Fibroblast of skin of left quadriceps (primary cell): Measurements from ENCODE around the gene ARL4A.
"Not testable (repeated sequence)": the region's sequence is repeated elsewhere in the genome, so short reads cannot be mapped to it uniquely, and the experiment has no call there.

Experiments used
- DNase-seq, 2 experiments: peaks; one replicate each; pipeline ENCODE4 v3.0.0-alpha.2; 2013; ENCODE audit warnings: low read depth in 2 of 2

ARL4A gene

DNA sequence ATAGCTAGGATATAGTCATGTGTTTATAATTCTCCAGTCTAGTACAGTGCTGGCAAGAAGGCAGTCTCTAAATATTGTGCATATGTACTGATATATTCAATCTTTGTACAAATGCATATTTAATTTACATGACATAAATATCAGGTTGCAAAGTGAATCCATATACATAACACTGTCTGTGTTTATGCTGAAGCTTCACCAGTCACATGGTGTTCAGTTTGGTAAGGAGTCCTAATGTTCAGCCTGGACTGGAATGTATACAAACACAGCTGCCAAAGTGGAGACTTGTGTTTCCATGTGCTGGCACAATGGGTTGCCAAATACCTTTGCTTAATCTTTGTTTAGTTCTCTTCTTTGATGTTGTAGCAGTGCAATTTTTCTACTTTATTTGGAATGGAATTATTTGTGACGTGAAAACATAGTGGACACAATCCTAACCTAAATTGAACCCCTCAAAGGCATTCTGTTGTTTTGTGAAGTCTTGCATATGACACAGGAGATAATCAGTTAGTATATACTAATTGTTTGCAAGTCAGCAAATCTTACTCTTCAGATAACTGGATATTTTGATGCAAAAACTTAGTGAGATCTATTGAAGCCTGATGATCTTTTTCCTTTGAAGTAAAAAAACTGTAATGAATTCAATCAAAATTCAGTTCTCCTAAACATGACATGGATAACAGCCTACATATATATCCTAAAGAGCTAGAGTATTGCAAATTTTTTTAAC, 17.3 kb upstream of the ARL4A start:
- no peak for DNase-seq

- DNase-seq, result no peak
Measured at GRCh38 chr7:12670743-12671520, 16.5 kb upstream of the ARL4A start.

DNA sequence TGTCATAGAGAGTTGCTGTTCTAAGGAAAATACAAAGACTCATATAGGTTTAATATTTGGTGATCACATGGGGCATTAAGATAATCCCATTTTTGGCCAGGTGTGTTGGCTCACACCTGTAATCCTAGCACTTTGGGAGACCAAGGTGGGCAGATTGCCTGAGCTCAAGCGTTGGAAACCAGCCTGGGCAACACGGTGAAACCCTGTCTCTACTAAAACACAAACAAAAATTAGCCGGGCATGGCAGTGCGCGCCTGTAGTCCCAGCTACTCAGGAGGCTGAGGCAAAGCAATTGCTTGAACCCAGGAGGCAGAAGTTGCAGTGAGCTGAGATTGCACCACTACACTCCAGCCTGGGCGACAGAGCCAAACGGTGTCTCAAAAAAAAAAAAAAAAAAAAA, 14.0 kb upstream of the ARL4A start:
- DNase-seq, result not testable (repeated sequence)

DNA sequence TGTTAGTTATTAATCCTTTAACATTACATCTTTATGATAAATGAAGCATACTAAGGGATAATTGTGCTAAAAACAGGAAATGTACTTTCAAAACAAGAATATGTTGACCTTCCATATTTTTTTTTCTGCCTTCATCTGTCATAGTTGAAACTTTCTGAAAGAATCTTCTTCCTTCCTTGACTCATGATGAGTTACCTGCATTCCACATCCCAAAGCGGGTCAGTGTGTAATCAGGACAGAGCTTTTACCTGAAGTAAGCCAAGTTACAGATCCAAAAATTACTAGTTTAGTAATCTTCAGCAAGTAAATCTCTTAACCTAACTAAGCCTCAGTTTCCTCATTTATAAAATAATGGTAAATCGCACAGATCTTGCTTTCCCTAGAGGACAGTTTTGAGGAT, 13.4 kb upstream of the ARL4A start:
- DNase-seq, result no peak

- DNase-seq, result no peak
Measured at GRCh38 chr7:12674861-12675260, 12.6 kb upstream of the ARL4A start.

GRCh38 chr7:12683678-12684585, 3.5 kb upstream of the ARL4A start:
- no peak for DNase-seq

GRCh38 chr7:12684733-12685132, 2.7 kb upstream of the ARL4A start:
- no peak for DNase-seq

DNA sequence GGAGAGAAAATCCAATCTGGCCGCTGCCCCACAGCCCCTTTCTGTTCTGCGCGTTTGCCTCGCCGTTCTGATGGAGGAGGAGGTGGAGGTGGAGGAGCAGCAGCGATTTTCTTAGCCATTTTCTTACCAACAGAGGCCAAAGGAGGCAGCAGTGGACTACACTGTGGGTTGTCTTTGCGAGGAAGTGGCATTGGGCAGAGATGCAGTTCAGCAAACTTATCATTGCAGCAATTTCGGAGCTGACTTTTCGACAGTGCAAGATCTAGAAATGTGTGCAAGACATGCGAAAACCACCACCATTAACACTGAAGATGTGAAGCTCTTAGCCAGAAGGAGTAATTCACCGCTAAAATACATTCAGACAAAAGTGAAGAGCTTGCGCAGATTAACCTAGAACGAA, 1.9 kb upstream of the ARL4A start:
- DNase-seq, result no peak

- peak; percentile 48 to 50 for DNase-seq
Measured at GRCh38 chr7:12686234-12686890, 1.1 kb upstream of the ARL4A start.

GRCh38 chr7:12687718-12688171, 312 bp downstream of the ARL4A start:
- DNase-seq, result no peak

GRCh38 chr7:12688485-12689170, 1.2 kb downstream of the ARL4A start:
- not testable (repeated sequence) for DNase-seq

GRCh38 chr7:12689451-12689850, 2.0 kb downstream of the ARL4A start:
- DNase-seq, result no peak

GRCh38 chr7:12690041-12690878, 2.8 kb downstream of the ARL4A start:
- no peak for DNase-seq

DNA sequence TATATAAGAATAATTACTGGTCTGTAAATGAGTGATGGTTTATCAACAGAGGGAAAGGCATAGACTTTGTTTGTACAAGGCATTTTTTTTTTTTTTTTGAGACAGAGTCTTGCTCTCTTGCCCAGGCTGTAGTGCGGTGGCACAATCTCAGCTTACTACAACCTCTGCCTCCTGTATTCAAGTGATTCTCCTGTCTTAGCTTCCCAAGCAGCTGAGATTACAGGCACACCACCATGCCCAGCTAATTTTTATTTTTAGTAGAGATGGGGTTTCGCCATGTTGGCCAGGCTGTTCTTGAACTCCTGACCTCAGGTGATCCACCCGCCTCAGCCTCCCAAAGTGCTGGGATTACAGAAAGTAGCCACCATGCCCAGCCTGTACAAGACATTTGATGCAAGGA, 4.0 kb downstream of the ARL4A start:
- DNase-seq, result not testable (repeated sequence)

DNA sequence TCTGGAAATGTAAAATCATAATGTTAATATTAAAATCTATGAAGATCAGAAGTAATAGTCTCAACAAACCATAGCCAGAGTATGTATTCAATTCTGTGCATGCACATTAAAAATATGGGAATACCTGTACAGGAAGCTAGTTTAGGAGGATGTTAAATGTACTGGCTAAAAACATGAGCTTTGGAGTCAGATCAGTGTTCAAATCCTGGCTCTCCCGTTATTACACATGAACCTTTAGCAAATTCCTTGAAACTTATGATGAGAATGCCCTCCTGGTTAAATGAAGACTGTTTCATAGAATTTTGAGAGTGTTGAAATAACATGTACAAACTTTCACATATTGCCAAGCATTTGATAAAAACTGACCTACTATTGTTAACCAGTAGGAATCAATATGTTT, 4.6 kb downstream of the ARL4A start:
- no peak for DNase-seq

DNA sequence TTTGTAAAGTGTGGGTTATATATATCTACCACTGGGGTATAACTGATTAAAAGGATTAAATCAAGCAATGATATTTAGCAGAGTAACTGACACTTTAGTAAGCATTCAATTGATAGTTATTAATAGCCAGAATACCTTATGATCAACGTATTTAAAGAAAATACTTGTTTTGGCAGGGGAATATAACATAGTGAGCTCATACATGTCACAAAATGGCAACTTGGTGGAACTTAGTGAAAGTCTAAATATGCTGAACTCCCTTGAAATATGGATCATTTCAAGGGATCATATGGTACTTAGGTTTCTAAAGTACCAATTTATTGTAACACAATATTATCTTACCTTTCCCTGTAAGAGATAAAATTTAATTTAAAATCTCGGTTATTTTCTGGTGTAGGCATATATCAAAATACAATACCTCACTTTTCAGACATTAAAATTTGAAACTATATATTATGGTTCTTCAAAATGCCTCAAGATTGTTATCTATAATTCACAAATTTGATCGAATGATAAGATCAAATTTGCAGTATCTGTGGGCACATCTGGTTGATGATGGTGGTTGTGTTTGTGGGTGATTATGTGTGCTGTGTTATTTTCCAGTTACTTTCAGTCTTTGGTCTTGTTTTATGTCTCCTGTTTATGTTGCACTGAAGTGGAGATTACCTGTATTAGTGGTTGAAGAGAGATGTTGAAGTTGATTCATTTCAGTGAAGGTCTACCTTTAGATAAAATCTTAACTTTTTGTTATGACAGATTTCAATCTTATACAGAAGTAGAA, 5.2 kb downstream of the ARL4A start:
- DNase-seq, result no peak

GRCh38 chr7:12694817-12695216, 7.4 kb downstream of the ARL4A start:
- no peak for DNase-seq

- DNase-seq, result no peak
Measured at GRCh38 chr7:12695965-12696364, 8.5 kb downstream of the ARL4A start.

DNA sequence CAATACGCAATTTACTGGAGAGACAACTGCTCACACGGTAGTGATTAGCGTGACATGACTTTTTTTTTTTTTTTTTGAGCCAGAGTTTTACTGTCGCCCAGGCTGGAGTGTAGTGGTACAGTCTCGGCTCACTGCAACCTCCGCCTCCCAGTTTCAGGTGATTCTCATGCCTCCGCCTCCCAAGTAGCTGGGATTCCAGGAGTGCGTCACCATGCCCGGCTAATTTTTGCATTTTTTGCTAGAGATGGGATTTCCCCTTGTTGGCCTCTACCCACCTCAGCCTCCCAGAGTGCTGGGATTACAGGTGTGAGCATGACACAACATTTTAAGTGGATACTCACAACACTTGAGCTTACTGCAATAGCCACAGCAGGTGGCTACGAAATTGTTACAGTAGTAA, 11.9 kb downstream of the ARL4A start:
- DNase-seq, result no peak
